SK-N-SH (cell line): ENCODE results near the gene SPG11.

Experiments used
- CTCF ChIP-seq: fragments of 200-600 bp; sonication (generic); IDR thresholded peaks from 2 replicates; pipeline ENCODE4 v1.6.1; 2017; ENCODE audit warnings: antibody characterized with exemption, mild to moderate bottlenecking, moderate library complexity
- ELF1 ChIP-seq: IDR thresholded peaks from 2 replicates; pipeline ENCODE4 v1.4.0; 2012
- EP300 ChIP-seq, 2 experiments: IDR thresholded peaks; 2 replicates each; pipeline versions ENCODE4 v1.4.0 to v1.6.1; 2012; ENCODE audit warnings: borderline replicate concordance in 1 of 2, low read depth in 1 of 2, low read length in 1 of 2
- EZH2phosphoT487 ChIP-seq: fragments of 200-600 bp; sonication (generic); IDR thresholded peaks from 2 replicates; pipeline ENCODE4 v1.6.1; 2017; ENCODE audit warnings: low read depth, mixed run types, mild to moderate bottlenecking, antibody characterized with exemption, moderate library complexity, borderline replicate concordance
- FOXJ3 ChIP-seq: sonication (generic); formaldehyde crosslinking; IDR thresholded peaks from 2 replicates; pipeline ENCODE4 v1.5.1; 2020; ENCODE audit warnings: mild to moderate bottlenecking, missing genetic modification reagents
- JUND ChIP-seq: IDR thresholded peaks from 2 replicates; pipeline ENCODE4 v1.4.0; 2012
- MAX ChIP-seq: IDR thresholded peaks from 2 replicates; pipeline ENCODE4 v1.4.0; 2012; ENCODE audit warnings: low read depth
- MXI1 ChIP-seq: IDR thresholded peaks from 2 replicates; pipeline ENCODE4 v1.6.1; 2012; ENCODE audit warnings: mild to moderate bottlenecking, low read depth, low read length, improper control_type of control experiment
- PBX3 ChIP-seq: IDR thresholded peaks from 2 replicates; pipeline ENCODE4; 2012
- POLR2AphosphoS5 ChIP-seq: IDR thresholded peaks from 2 replicates; pipeline ENCODE4 v1.6.1; 2012; ENCODE audit warnings: low read depth, low read length
- REST ChIP-seq: IDR thresholded peaks from 2 replicates; pipeline ENCODE4 v1.6.1; 2012; ENCODE audit warnings: mild to moderate bottlenecking, low read depth, low read length, moderate library complexity
- RFX5 ChIP-seq: IDR thresholded peaks from 2 replicates; pipeline ENCODE4 v1.6.1; 2012; ENCODE audit warnings: mild to moderate bottlenecking, improper control_type of control experiment, low read length
- SMC3 ChIP-seq: IDR thresholded peaks from 2 replicates; pipeline ENCODE4 v1.6.1; 2012; ENCODE audit warnings: low read depth, low read length, improper control_type of control experiment
- ZBTB33 ChIP-seq: IDR thresholded peaks from 2 replicates; pipeline ENCODE4 v1.4.0; 2012; ENCODE audit warnings: low read depth, borderline replicate concordance

GRCh38 chr15:44695294-44695693, 31.8 kb upstream of the SPG11 start:
- TF ChIP-seq EZH2phosphoT487 = no peak
- TF ChIP-seq JUND = no peak
- no peak for TF ChIP-seq CTCF
- no peak for TF ChIP-seq RFX5
- TF ChIP-seq POLR2AphosphoS5 = no peak
- TF ChIP-seq MXI1 = no peak
- TF ChIP-seq ELF1 = no peak
- no peak for TF ChIP-seq EP300 (IDR thresholded peaks at IDR 0.05; ENCODE audit: borderline replicate concordance in 1 of 2, low read depth in 1 of 2, low read length in 1 of 2)
- TF ChIP-seq ZBTB33 = no peak
- TF ChIP-seq REST = no peak
- no peak for TF ChIP-seq PBX3
- no peak for TF ChIP-seq MAX
- no peak for TF ChIP-seq SMC3
- no peak for TF ChIP-seq FOXJ3 (CRISPR knock-in tag)
